LoVo (cell line): ENCODE results near the gene DNAJC7.

Source experiments
- DNase-seq: peaks from one replicate; pipeline ENCODE4 v3.0.0-alpha.2; 2016; ENCODE audit warnings: low spot score

DNAJC7 gene

DNA sequence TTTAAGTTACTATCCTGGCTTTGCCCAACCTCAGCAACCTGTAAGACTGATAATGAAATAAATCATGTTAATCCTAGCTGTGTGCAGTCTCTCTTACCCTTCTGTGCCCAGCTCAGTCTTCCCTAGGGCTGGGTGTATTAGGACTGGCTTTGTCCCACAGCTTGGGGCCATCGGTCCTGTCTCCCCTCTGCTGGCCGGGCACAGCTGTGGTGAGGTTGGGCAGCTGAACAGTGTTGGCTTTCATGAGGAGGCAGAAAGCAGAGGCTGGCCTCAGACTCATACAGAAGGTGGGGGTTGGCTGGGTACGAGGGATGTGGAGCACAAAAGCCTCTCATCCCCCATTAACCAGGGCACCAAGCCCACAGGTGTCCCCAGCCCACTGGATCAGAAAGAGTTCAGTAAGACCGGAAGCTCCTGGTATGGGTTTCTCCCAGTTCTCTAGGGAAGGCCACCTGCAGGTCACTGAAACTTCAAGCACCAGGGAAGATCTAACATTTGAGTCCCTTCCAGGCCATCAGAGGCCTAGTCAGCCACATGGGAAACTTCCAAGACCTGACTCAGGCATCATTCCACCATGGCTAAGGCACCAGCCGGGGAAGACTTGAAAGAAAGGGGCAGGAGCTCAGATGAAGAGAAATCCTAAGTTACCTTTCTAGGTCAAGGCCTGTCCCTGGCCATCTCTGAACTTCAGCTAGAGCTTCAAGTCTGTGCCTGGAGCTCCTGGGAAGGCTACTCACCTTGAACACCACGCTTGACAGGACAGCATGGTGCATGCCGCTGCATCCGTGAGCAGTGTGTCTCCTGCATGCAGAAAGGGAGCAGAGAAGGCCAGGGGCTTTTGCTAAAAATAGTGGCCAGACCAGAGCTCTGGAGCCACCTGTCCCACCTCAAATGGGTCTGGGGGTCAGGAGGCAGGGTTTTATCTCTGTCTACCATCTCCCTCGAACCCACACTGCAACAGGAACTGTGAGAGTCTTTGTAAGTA, 41.8 kb downstream of the DNAJC7 start:
- DNase-seq = no peak

DNA sequence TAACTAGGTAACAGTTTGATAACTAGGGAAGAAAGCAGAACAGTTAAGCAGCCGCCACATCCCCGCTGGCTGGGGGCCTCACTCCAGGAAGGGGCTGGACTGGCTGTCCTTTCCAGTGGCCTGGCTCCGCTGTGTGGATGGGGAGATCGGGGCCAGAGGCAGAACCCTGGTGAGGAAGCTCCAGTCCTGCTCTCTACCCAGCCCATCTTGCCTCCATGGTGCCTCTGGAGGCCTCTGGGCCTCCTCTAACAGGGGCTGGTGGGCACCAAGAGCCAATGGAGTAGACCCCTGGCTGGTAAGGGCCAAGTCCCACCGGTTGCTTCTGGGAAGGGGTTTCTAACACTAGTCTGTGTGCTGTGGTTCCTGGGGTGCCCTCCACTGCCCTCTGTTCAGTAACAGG, 42.6 kb downstream of the DNAJC7 start:
- DNase-seq = no peak

GRCh38 chr17:41974031-41974430, 43.2 kb downstream of the DNAJC7 start:
- DNase-seq = no peak

DNA sequence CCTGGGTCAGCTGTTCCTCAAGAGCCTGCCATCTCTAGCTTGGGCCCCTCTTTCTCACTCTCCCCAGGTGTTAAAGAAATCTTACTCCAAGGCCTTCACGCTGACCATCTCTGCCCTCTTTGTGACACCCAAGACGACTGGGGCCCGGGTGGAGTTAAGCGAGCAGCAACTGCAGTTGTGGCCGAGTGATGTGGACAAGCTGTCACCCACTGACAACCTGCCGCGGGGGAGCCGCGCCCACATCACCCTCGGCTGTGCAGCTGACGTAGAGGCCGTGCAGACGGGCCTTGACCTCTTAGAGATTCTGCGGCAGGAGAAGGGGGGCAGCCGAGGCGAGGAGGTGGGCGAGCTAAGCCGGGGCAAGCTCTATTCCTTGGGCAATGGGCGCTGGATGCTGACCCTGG, 43.8 kb downstream of the DNAJC7 start:
- DNase-seq = no peak

GRCh38 chr17:41972571-41973407, 44.5 kb downstream of the DNAJC7 start:
- DNase-seq = no peak

GRCh38 chr17:41971721-41972523, 45.3 kb downstream of the DNAJC7 start:
- DNase-seq = no peak

- no peak for DNase-seq
These were observed 46.3 kb downstream of the DNAJC7 start for GRCh38 chr17:41970901-41971331.

- no peak for DNase-seq
These were observed 48.6 kb downstream of the DNAJC7 start for GRCh38 chr17:41968676-41969075.

DNA sequence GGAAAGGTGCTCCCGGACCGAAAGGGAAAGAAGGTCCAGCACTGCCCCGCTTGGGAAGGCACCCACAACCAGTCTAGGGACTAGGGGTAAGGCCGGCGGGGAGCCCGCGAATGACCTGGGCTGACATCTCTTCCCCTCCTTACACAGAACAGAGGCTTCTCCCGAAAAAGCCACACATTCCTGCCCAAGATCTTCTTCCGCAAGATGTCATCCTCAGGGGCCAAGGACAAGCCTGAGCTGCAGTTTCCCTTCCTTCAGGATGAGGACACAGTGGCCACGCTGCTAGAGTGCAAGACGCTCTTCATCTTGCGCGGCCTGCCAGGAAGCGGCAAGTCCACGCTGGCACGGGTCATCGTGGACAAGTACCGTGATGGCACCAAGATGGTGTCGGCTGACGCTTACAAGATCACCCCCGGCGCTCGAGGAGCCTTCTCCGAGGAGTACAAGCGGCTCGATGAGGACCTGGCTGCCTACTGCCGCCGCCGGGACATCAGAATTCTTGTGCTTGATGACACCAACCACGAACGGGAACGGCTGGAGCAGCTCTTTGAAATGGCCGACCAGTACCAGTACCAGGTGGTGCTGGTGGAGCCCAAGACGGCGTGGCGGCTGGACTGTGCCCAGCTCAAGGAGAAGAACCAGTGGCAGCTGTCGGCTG, 49.2 kb downstream of the DNAJC7 start:
- DNase-seq = no peak

DNA sequence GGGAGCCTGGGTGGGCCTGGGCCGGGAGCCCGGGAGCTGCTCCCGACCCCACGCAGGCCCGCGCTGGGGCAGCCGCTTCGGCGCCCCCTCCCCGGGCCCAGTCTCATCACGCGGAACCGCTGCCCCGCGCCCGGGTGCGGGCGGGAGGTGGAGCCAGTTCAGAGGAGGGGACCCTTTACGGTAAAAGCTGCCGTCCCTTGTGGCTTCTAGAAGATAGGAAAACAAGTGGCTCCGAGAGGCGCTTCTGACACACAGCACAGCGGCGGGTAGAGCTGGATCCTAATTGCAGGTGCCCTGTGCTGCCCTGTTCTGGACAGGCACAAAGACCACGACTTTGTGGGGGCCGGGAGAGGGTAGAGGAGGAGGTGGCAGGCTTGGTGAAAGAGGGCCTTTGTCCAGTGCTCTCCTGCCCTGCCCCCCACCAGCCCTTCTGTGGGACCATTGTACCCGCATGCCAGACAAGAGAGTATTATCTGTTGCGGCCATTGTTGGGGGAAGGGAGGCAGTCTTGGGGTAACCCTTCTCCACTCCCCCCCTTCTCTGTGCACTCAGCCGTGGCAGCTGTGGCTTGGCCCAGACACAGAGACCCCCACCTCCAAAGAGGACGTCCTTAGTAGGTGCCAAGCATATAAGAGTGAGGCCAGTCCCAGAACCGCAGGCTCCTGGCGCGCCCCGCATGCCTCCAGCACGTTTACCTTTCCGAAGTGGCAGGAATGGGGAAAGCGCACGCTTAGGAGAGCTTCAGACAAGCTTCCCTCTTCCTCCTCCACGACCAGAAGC, 49.9 kb downstream of the DNAJC7 start:
- DNase-seq = no peak

- peak; percentile 91 for DNase-seq
These were observed 50.6 kb downstream of the DNAJC7 start, which contains the start of gene CNP for GRCh38 chr17:41966463-41967140. TSS of gene CNP (plus strand) at chr17:41966795. CDS start at chr17:41966885, 90 bp downstream.

- DNase-seq = peak; percentile 87
These were observed 51.4 kb downstream of the DNAJC7 start for GRCh38 chr17:41965694-41966462.

DNA sequence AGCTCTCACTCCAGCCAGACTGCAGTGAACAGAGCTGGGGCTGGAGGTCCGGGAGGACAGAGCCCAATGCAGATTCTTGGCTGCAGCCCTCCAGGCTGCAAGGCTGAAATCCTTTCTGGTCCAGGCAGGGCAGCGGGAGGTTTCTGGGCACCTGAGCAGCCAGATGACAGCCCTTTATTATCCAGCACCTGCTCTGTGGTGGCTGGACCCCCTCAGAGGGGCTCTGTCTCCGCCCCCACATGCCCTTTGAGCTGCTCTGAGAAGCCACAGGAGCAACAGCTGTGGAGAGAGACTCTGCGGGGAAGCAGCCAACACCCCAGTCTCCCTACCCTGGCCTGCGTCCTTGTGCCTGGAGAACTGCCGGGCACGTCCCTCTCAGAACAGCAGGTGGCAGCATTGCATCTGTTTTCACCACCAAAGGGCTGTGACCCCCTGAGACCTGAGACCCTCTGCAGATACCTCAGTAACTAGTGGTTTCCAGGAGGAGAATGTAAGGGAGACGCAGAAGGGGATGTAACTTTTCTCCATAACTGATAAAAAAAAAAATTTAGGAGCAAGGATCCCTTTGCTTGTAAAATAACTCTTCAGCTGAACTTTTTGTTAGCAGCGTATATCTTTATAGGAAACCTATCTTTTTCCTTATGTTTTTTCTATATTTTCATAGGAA, 54.3 kb downstream of the DNAJC7 start:
- peak; percentile 59 for DNase-seq

- no peak for DNase-seq
These were observed 55.1 kb downstream of the DNAJC7 start for GRCh38 chr17:41962111-41962510.

DNA sequence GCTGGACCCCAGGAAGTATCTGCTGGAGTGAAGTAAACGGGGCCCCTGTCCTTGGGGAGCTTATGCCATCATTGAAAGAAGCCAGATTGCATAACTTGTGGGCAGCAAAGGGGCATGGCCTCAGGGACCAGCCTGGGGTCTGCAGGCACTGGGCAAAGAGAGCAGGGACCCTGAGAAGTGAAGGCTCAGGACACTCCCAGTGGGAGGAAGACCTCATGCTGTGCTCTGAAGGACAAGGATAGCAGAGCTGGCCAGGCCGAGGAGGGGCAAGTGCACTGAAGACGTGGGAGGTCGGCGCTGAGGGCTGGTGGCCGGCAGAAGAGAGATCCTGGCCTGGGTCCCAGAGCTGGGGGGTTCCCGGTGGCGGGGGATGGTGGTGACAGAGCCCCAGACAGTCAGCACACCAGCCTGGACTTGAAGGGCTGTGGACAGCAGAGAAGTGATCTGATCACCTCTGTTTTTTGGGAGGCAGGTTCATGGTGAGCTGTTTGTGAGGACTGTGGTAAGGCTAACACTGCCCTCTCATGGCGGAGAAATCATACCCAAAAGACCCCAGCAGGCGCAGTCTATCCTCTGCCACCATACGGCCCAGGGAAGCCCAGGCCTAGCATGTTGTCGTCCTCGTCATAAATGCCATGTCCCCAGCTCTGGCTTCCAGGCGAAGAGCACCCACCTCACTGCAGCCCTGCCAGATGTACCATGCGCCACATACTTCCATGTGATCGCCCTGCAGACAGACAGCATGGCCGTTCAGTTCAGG, 57.7 kb downstream of the DNAJC7 start:
- no peak for DNase-seq

GRCh38 chr17:41959030-41959335, 58.3 kb downstream of the DNAJC7 start:
- no peak for DNase-seq

- DNase-seq = no peak
These were observed 59.3 kb downstream of the DNAJC7 start for GRCh38 chr17:41957869-41958439.
